CD14-positive monocyte (primary cell): Measurements from ENCODE around the gene AASDH. TPM values are rescaled to one million over a fixed set of nuclear protein-coding genes. Genes with fewer than 3 reads are reported as not detected.

Experiments
- DNase-seq, 3 donors: peaks; one replicate each; pipeline ENCODE4 v3.0.0-alpha.2; 2011 to 2022
- H2AFZ ChIP-seq: 2 replicates; pipeline ENCODE4 v1.6.0; 2012; ENCODE audit warnings: mild to moderate bottlenecking, low read depth, low read length, inconsistent platforms; ENCODE audit not compliant: insufficient read depth, poor library complexity, severe bottlenecking
- H3K27ac ChIP-seq, 2 donors: 1 replicate in 1 of 2; 2 replicates in 1 of 2; pipeline ENCODE4 v1.5.1; 2012 to 2013; ENCODE audit warnings: low read length in 2 of 2, control low read depth in 1 of 2, inconsistent platforms in 1 of 2, low read depth in 1 of 2, mild to moderate bottlenecking in 1 of 2
- H3K27me3 ChIP-seq, 2 donors: one replicate each; pipeline versions ENCODE4 v1.6.0 to v1.6.1; 2011 to 2013; ENCODE audit warnings: low read length in 2 of 2; ENCODE audit not compliant: control insufficient read depth in 2 of 2, insufficient read depth in 2 of 2
- H3K36me3 ChIP-seq, 2 donors: replicated peaks in 1 of 2; 1 replicate in 1 of 2; 2 replicates in 1 of 2; pipeline versions ENCODE4 v1.5.1 to v1.6.1; 2012 to 2013; ENCODE audit warnings: low read length in 2 of 2, control low read depth in 1 of 2, inconsistent platforms in 1 of 2, mild to moderate bottlenecking in 1 of 2; ENCODE audit not compliant: insufficient read depth in 2 of 2, control insufficient read depth in 1 of 2
- H3K4me1 ChIP-seq, 2 donors: 1 replicate in 1 of 2; 2 replicates in 1 of 2; pipeline versions ENCODE4 v1.5.1 to v1.6.1; 2012 to 2013; ENCODE audit warnings: low read length in 2 of 2, control low read depth in 1 of 2, inconsistent platforms in 1 of 2, mild to moderate bottlenecking in 1 of 2, moderate library complexity in 1 of 2; ENCODE audit not compliant: insufficient read depth in 2 of 2, control insufficient read depth in 1 of 2
- H3K4me2 ChIP-seq: replicated peaks from 2 replicates; pipeline ENCODE3; 2012; ENCODE audit warnings: low read length, moderate library complexity, mild to moderate bottlenecking; ENCODE audit not compliant: poor library complexity, severe bottlenecking; ENCODE audit errors: extremely low read depth
- H3K4me3 ChIP-seq, 3 experiments: fragments of 200-600 bp in 1 of 3; sonication (generic) in 1 of 3; replicated peaks in 1 of 3; 1 replicate in 2 of 3; 2 replicates in 1 of 3; pipeline ENCODE4 v1.5.1; 2011 to 2013; ENCODE audit warnings: low read length in 3 of 3, mild to moderate bottlenecking in 3 of 3, control low read depth in 2 of 3, low read depth in 2 of 3, inconsistent platforms in 1 of 3, moderate library complexity in 1 of 3
- H3K79me2 ChIP-seq: 2 replicates; pipeline ENCODE4 v1.6.0; 2012; ENCODE audit warnings: mild to moderate bottlenecking, control low read depth, inconsistent platforms, low read length, moderate library complexity; ENCODE audit not compliant: insufficient read depth
- H3K9ac ChIP-seq: 2 replicates; pipeline ENCODE4 v1.6.0; 2017; ENCODE audit warnings: low read length, mild to moderate bottlenecking; ENCODE audit not compliant: insufficient read depth, poor library complexity, severe bottlenecking
- H3K9me3 ChIP-seq, 2 donors: replicated peaks in 1 of 2; 1 replicate in 1 of 2; 2 replicates in 1 of 2; pipeline versions ENCODE4 v1.5.1 to v1.6.1; 2012 to 2013; ENCODE audit warnings: low read length in 2 of 2, control low read depth in 1 of 2; ENCODE audit not compliant: control insufficient read depth in 1 of 2, insufficient read depth in 1 of 2
- H4K20me1 ChIP-seq: 2 replicates; pipeline ENCODE4 v1.6.0; 2012; ENCODE audit warnings: mild to moderate bottlenecking, low read length, control low read depth, moderate library complexity; ENCODE audit not compliant: insufficient read depth
- H3K27ac Mint-ChIP-seq, 7 donors: one replicate each; pipeline ENCODE4 v1.8.0; 2020; ENCODE audit warnings: mild to moderate bottlenecking in 7 of 7, mixed read lengths in 7 of 7, moderate library complexity in 6 of 7, inconsistent platforms in 2 of 7
- H3K27me3 Mint-ChIP-seq, 3 donors: one replicate each; pipeline ENCODE4 v1.8.0; 2021 to 2022; ENCODE audit warnings: low read depth in 3 of 3, mild to moderate bottlenecking in 3 of 3, mixed read lengths in 3 of 3, moderate library complexity in 3 of 3, inconsistent platforms in 1 of 3
- H3K36me3 Mint-ChIP-seq, 2 donors: one replicate each; pipeline ENCODE4 v1.8.0; 2020; ENCODE audit warnings: mixed read lengths in 2 of 2, inconsistent platforms in 1 of 2, mild to moderate bottlenecking in 1 of 2
- H3K4me1 Mint-ChIP-seq: one replicate; pipeline ENCODE4 v1.8.0; 2020; ENCODE audit warnings: mild to moderate bottlenecking, mixed read lengths
- H3K4me3 Mint-ChIP-seq, 2 donors: one replicate each; pipeline ENCODE4 v1.8.0; 2020; ENCODE audit warnings: mild to moderate bottlenecking in 2 of 2, mixed read lengths in 2 of 2, moderate library complexity in 1 of 2
- H3K9me3 Mint-ChIP-seq, 7 donors: one replicate each; pipeline ENCODE4 v1.8.0; 2020 to 2022; ENCODE audit warnings: mixed read lengths in 7 of 7, mild to moderate bottlenecking in 6 of 7, moderate library complexity in 6 of 7, inconsistent platforms in 2 of 7
- WGBS: methylation state at CpG from one replicate; pipeline ENCODE4 v1.1.5; 2013; ENCODE audit warnings: missing lambda C conversion rate; ENCODE audit not compliant: insufficient coverage; 5-methylcytosine and 5-hydroxymethylcytosine counted together
- intact Hi-C, 2 donors: fragments of 100-400 bp; cut with micrococcal nuclease; formaldehyde crosslinking; loops; one replicate each; pipeline versions ENCODE4 v1.15.0 to v1.15.1; 2023
- polyA plus RNA-seq, 3 donors: library from polyadenylated mRNA; depleted of rRNA in 1 of 3; unstranded in 2 of 3; stranded (reverse) in 1 of 3; fragments of 300-500 nt in 2 of 3; fragments of >200 nt in 1 of 3; fragmentation: Illumina TruSeq in 2 of 3; gene quantifications; 1 replicate in 2 of 3; 2 replicates in 1 of 3; pipeline ENCODE4 v1.2.3, GENCODE V29; 2012 to 2021
- TF ChIP-seq, protein P1 (sequence below): fragments of 200-600 bp; IDR thresholded peaks from one replicate; pipeline ENCODE4 v1.8.0; 2022; ENCODE audit warnings: antibody characterized with exemption, mild to moderate bottlenecking

AASDH gene
- polyA plus RNA-seq, 3 donors: 5.9 to 6.9 (median 6.2) TPM

DNA sequence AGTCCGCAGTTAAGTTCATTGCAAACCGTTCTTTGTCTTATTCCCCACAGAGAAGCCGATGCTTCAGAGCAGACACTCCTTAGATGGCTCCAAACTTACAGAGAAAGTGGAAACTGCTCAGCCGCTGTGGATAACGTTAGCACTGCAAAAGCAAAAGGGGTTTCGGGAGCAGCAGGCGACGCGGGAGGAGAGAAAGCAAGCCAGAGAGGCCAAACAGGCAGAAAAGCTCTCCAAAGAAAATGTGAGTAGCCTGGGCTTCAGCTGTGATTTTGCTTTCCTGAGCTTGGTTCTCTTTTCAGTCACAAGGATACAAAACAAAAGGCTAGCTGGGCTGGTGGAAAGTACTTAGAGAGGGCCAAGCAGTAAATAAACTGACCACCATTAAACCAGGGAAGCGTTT, 64.0 kb downstream of the AASDH start:
- WGBS: 80% methylated on average over 7 of the region's 10 CpGs
- H3K4me2 ChIP-seq: no peak overlapping the region
- H2AFZ ChIP-seq: no peak overlapping the region
- no peaks in the 10 kb centered on the region for H3K79me2 ChIP-seq
- Mint-ChIP-seq H3K4me3 (no peak overlapping the region), H3K27me3 (peaks cover 0 to 2% (median 0%) of the 10 kb centered on the region in 3 donors), H3K27ac (no peak overlapping the region), H3K4me1 (no peaks in the 10 kb centered on the region), H3K9me3 (no peaks in the 10 kb centered on the region), H3K36me3 (no peaks in the 10 kb centered on the region)
- H3K9ac ChIP-seq: no peak overlapping the region
- no peak for DNase-seq
- no peak overlapping the region for H3K4me3 ChIP-seq
- H4K20me1 ChIP-seq: no peaks in the 10 kb centered on the region
- H3K27me3 ChIP-seq: no peaks in the 10 kb centered on the region
- no peaks in the 10 kb centered on the region for H3K9me3 ChIP-seq
- intact Hi-C loops: no loop called here
- no peaks in the 10 kb centered on the region for H3K4me1 ChIP-seq
- TF ChIP-seq, protein P1, sequence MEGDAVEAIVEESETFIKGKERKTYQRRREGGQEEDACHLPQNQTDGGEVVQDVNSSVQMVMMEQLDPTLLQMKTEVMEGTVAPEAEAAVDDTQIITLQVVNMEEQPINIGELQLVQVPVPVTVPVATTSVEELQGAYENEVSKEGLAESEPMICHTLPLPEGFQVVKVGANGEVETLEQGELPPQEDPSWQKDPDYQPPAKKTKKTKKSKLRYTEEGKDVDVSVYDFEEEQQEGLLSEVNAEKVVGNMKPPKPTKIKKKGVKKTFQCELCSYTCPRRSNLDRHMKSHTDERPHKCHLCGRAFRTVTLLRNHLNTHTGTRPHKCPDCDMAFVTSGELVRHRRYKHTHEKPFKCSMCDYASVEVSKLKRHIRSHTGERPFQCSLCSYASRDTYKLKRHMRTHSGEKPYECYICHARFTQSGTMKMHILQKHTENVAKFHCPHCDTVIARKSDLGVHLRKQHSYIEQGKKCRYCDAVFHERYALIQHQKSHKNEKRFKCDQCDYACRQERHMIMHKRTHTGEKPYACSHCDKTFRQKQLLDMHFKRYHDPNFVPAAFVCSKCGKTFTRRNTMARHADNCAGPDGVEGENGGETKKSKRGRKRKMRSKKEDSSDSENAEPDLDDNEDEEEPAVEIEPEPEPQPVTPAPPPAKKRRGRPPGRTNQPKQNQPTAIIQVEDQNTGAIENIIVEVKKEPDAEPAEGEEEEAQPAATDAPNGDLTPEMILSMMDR: no peak
- H3K27ac ChIP-seq: no peak overlapping the region
- H3K36me3 ChIP-seq: no peaks in the 10 kb centered on the region

DNA sequence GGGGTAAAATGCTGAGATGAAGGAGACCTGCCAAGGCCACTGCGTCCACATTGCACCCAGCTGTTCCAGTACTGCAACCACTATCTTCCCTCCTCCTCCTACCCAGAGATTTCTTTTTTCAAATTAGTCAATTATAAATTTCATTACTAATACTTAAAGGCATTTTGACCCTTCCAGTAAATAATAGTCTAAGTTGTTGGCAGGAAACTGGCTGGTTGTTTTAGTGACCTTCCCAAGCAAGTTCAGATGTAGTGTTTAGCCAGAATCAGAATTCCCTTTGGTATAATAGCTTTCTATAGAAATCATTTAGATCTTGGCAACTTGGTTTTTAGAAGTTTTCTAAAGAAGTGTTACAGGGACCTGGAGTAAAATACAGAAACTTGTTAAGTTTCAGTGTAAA, 66.0 kb downstream of the AASDH start:
- H3K4me3 ChIP-seq: no peak overlapping the region
- DNase-seq: no peak
- no peak overlapping the region for H3K27ac ChIP-seq
- no peaks in the 10 kb centered on the region for H3K4me1 Mint-ChIP-seq
- H3K4me3 Mint-ChIP-seq: no peak overlapping the region
- no peaks in the 10 kb centered on the region for H4K20me1 ChIP-seq
- no CpG with 5 or more reads among the region's 1 CpG for WGBS
- H3K9me3 ChIP-seq: no peaks in the 10 kb centered on the region
- H3K27me3 Mint-ChIP-seq: peaks cover 0 to 2% (median 0%) of the 10 kb centered on the region in 3 donors
- H3K9ac ChIP-seq: no peak overlapping the region
- no peaks in the 10 kb centered on the region for H3K36me3 Mint-ChIP-seq
- no peak overlapping the region for H3K4me2 ChIP-seq
- no peaks in the 10 kb centered on the region for H3K4me1 ChIP-seq
- H3K9me3 Mint-ChIP-seq: peaks cover 0 to under 1% (median 0%) of the 10 kb centered on the region in 7 donors
- no peaks in the 10 kb centered on the region for H3K36me3 ChIP-seq
- H2AFZ ChIP-seq: no peak overlapping the region
- intact Hi-C loops: no loop called here
- H3K27me3 ChIP-seq: no peaks in the 10 kb centered on the region
- H3K27ac Mint-ChIP-seq: no peak overlapping the region
- no peaks in the 10 kb centered on the region for H3K79me2 ChIP-seq
- TF ChIP-seq, protein P1: no peak
